K562 (cell line): Measurements from ENCODE around the gene TCEANC. TPM values are rescaled to one million over a fixed set of nuclear protein-coding genes. Genes with fewer than 3 reads are reported as not detected.

Source experiments
- ARNT ChIP-seq, 2 experiments: fragments of 450-650 bp; IDR thresholded peaks; 2 replicates each; pipeline ENCODE4 v1.6.1; 2016; ENCODE audit warnings: mild to moderate bottlenecking in 1 of 2
- CHD4 ChIP-seq: fragments of 200-600 bp; sonication (generic); IDR thresholded peaks from 3 replicates; pipeline ENCODE4 v1.6.1; 2012; ENCODE audit warnings: low read depth, mild to moderate bottlenecking, mixed read lengths, low read length, inconsistent platforms; ENCODE audit not compliant: insufficient read depth, insufficient replicate concordance, poor library complexity, severe bottlenecking
- FOS ChIP-seq: IDR thresholded peaks from 3 replicates; pipeline ENCODE4 v1.6.1; 2011; ENCODE audit not compliant: insufficient read length; ENCODE audit errors: extremely low read depth
- JUN ChIP-seq, 2 experiments: sonication (generic) in 1 of 2; formaldehyde crosslinking in 1 of 2; IDR thresholded peaks; 2 replicates each; pipeline versions ENCODE4 v1.6.1 to v1.8.0; 2012 to 2022; ENCODE audit warnings: borderline replicate concordance in 2 of 2, mild to moderate bottlenecking in 2 of 2, improper control_type of control experiment in 1 of 2, low read depth in 1 of 2, low read length in 1 of 2, missing genetic modification reagents in 1 of 2
- KDM5B ChIP-seq: fragments of 200-600 bp; sonication (generic); IDR thresholded peaks from 2 replicates; pipeline ENCODE4 v1.6.1; 2012; ENCODE audit warnings: low read depth, mild to moderate bottlenecking, moderate library complexity, low read length, control low read depth, inconsistent platforms; ENCODE audit not compliant: insufficient replicate concordance
- KHSRP ChIP-seq: fragments of 450-650 bp; IDR thresholded peaks from 2 replicates; pipeline ENCODE4 v1.6.1; 2017
- MEIS2 ChIP-seq: fragments of 450-650 bp; IDR thresholded peaks from 2 replicates; pipeline ENCODE4 v1.6.1; 2014; ENCODE audit warnings: mild to moderate bottlenecking; ENCODE audit not compliant: partially characterized antibody
- PHB2 ChIP-seq: fragments of 450-650 bp; IDR thresholded peaks from 2 replicates; pipeline ENCODE4 v1.6.1; 2017; ENCODE audit warnings: low read depth
- POLR2AphosphoS5 ChIP-seq: IDR thresholded peaks from 2 replicates; pipeline ENCODE4 v1.6.1; 2011; ENCODE audit warnings: mild to moderate bottlenecking, low read depth, low read length, moderate library complexity; ENCODE audit not compliant: control insufficient read depth, insufficient read depth
- PRDM10 ChIP-seq: fragments of 450-650 bp; IDR thresholded peaks from 2 replicates; pipeline ENCODE4 v1.6.1; 2018; ENCODE audit not compliant: partially characterized antibody
- RBM25 ChIP-seq: fragments of 200-400 bp; formaldehyde crosslinking; IDR thresholded peaks from 2 replicates; pipeline ENCODE4 v1.6.1; 2018; ENCODE audit warnings: low read length, low read depth, moderate library complexity; ENCODE audit not compliant: severe bottlenecking
- SMARCA4 ChIP-seq: fragments of 450-650 bp; IDR thresholded peaks from 2 replicates; pipeline ENCODE4 v1.6.1; 2016
- ZNF133 ChIP-seq: fragments of 250-450 bp; sonication (Bioruptor Pico); IDR thresholded peaks from 2 replicates; pipeline ENCODE4 v1.4.0; 2020; ENCODE audit warnings: mild to moderate bottlenecking
- ZNF140 ChIP-seq: fragments of 250-450 bp; sonication (Bioruptor Pico); IDR thresholded peaks from 2 replicates; pipeline ENCODE4 v1.8.0; 2021; ENCODE audit warnings: moderate library complexity, mild to moderate bottlenecking, inconsistent platforms
- ZNF184 ChIP-seq: sonication (generic); formaldehyde crosslinking; IDR thresholded peaks from 2 replicates; pipeline ENCODE4 v1.5.0; 2020; ENCODE audit warnings: missing genetic modification reagents
- ZNF3 ChIP-seq: fragments of 250-450 bp; sonication (Bioruptor Pico); IDR thresholded peaks from 2 replicates; pipeline ENCODE4 v1.5.0; 2021; ENCODE audit warnings: mild to moderate bottlenecking, moderate library complexity
- ZNF583 ChIP-seq: fragments of 250-450 bp; sonication (Bioruptor Pico); IDR thresholded peaks from 2 replicates; pipeline ENCODE4 v1.4.0; 2020
- polyA plus RNA-seq, 8 experiments: library from polyadenylated mRNA; depleted of rRNA in 4 of 8; stranded (reverse) in 5 of 8; unstranded in 3 of 8; fragments of >200 nt; fragmentation: Nextera tagmentation in 2 of 8; fragmentation: Illumina TruSeq in 1 of 8; extraction: Ambion mirVana in 2 of 8; extraction: Trizol in 1 of 8; gene quantifications; 2 replicates each; pipeline versions ENCODE4 v1.2.1 to v1.2.3, GENCODE V29; 2011 to 2014; ENCODE audit warnings: inconsistent platforms in 1 of 8, missing spikeins in 1 of 8
- total RNA-seq, 7 experiments: library from RNA; depleted of rRNA in 6 of 7; stranded (reverse); fragments of >200 nt in 6 of 7; fragmentation: Illumina TruSeq in 2 of 7; extraction: Trizol in 2 of 7; gene quantifications; 2 replicates each; pipeline versions ENCODE4 v1.2.1 to v1.2.3, GENCODE V29; 2011 to 2021; ENCODE audit warnings: low replicate concordance in 1 of 7

Gene TCEANC
- total and polyA plus RNA-seq, 9 of the 15 experiments (the other 6 are each of a cell fraction or from before 2014, with no cell fraction given), result 1.2 to 2.8 (median 2.0) TPM

DNA sequence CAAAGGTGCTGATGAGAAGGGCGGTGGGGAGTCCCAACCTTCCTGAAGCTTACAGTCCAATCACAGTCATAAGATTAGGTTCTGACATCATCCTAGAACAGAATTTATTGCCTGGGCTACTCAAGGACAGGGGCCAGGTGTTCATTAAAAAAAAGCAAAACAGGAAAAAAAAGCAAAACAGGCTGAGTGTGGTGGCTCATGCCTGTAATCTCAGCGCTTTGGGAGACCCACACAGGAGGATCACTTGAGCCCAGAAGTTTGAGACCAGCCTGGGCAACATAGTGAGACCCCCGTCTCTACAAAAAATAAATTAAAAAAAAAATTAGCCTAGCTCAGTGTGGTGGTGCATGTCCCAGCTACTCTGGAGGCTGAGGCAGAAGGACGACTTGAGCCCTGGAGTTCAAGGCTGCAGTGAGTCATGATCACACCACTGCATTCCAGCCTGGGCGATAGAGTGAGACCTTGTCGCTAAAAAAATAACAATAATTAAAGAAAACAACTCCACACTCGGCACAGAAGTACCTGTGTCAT lies 39.0 kb downstream of the TCEANC start (continued):
- no peak for TF ChIP-seq PRDM10
- 0 out of 2 replicates have a peak, but pooled peaks have one; percentile 19 for TF ChIP-seq SMARCA4
- TF ChIP-seq PHB2, result no peak
- no peak for TF ChIP-seq CHD4
- TF ChIP-seq KDM5B, result no peak
- no peak for TF ChIP-seq ZNF583 (CRISPR knock-in tag)
- 0 out of 2 replicates have a peak, but pooled peaks have one; percentile 20 for TF ChIP-seq POLR2AphosphoS5
- no peak for TF ChIP-seq ZNF184 (CRISPR knock-in tag)
- TF ChIP-seq ARNT (IDR thresholded peaks at IDR 0.05), result 0 out of 4 replicates have a peak, but pooled peaks of 1 of the 2 experiments have one; percentile 22
- peak; percentile 68 for TF ChIP-seq MEIS2
- no peak for TF ChIP-seq ZNF3 (CRISPR knock-in tag)
- no peak for TF ChIP-seq FOS
- TF ChIP-seq ZNF133 (CRISPR knock-in tag), result no peak
- 0 out of 2 replicates have a peak, but pooled peaks have one; percentile 19 for TF ChIP-seq JUN (IDR thresholded peaks at IDR 0.05; ENCODE audit: borderline replicate concordance, low read depth, low read length)
- no peak for TF ChIP-seq JUN (CRISPR knock-in tag; IDR thresholded peaks at IDR 0.05; ENCODE audit: borderline replicate concordance)
- TF ChIP-seq RBM25, result peak; percentile 5
- TF ChIP-seq KHSRP, result no peak
- no peak for TF ChIP-seq ZNF140 (CRISPR knock-in tag)
- TF ChIP-seq, all 486 proteins: peak for 15
